Ovary (tissue), 9 donors: ENCODE data around the gene GRIK4. TPM values are rescaled to one million over a fixed set of nuclear protein-coding genes. Genes with fewer than 3 reads are reported as not detected.

Experiments
- DNase-seq, 5 donors: peaks; one replicate each; pipeline ENCODE4 v3.0.0-alpha.2; 2019 to 2020
- H3K27ac ChIP-seq, 2 donors: fragments of 200-600 bp; one replicate each; pipeline versions ENCODE4 v1.5.1 to v1.8.0; 2019 to 2022
- H3K27me3 ChIP-seq: fragments of 200-600 bp; one replicate; pipeline ENCODE4 v1.8.0; 2022
- H3K36me3 ChIP-seq: fragments of 200-600 bp; sonication (generic); one replicate; pipeline ENCODE4 v1.5.1; 2019
- H3K4me1 ChIP-seq: one replicate; pipeline ENCODE4 v1.8.1; 2013; ENCODE audit warnings: mild to moderate bottlenecking, moderate library complexity; ENCODE audit not compliant: insufficient read depth
- H3K4me3 ChIP-seq: fragments of 200-600 bp; sonication (generic); one replicate; pipeline ENCODE4 v1.5.1; 2017
- H3K9me3 ChIP-seq, 2 donors: fragments of 200-600 bp in 1 of 2; sonication (generic) in 1 of 2; one replicate each; pipeline versions ENCODE4 v1.5.1 to v1.8.1; 2013 to 2019; ENCODE audit warnings: mild to moderate bottlenecking in 1 of 2, moderate library complexity in 1 of 2
- EP300 ChIP-seq: sonication (generic); formaldehyde crosslinking; IDR thresholded peaks from one replicate; pipeline ENCODE4 v1.6.1; 2017; ENCODE audit warnings: antibody characterized with exemption
- POLR2A ChIP-seq: fragments of 450-650 bp; IDR thresholded peaks from one replicate; pipeline ENCODE4 v1.6.1; 2017; ENCODE audit warnings: antibody characterized with exemption, mild to moderate bottlenecking, moderate library complexity
- WGBS, 3 donors: extraction: QIAGEN DNeasy Blood & Tissue Kit in 1 of 3; methylation state at CpG; one replicate each; pipeline versions ENCODE4 v1.1.5 to v1.1.7; 2013 to 2017; 5-methylcytosine and 5-hydroxymethylcytosine counted together
- intact Hi-C, 4 donors: fragments of 100-400 bp; cut with DNase I; formaldehyde crosslinking; loops; one replicate each; pipeline versions ENCODE4 v1.11.0 to v1.15.1; 2022 to 2023
- polyA plus RNA-seq, 2 donors: library from polyadenylated mRNA; stranded (reverse); fragments of 200-250 nt in 1 of 2; fragments of 350-450 nt in 1 of 2; fragmentation: Illumina TruSeq in 1 of 2; extraction: RNeasy Lipid Tissue Mini Kit (QIAGEN cat#74804) in 1 of 2; gene quantifications; one replicate each; pipeline ENCODE4 v1.2.3, GENCODE V29; 2013 to 2014
- total RNA-seq, 7 donors: library from RNA; depleted of rRNA in 2 of 7; stranded (reverse); fragments of >200 nt in 2 of 7; fragmentation: NEBNext Ultra II Directional in 3 of 7; extraction: Animal tissue kit (Norgen Biotek cat#: 25700) in 3 of 7; gene quantifications; one replicate each; pipeline versions ENCODE4 v1.1.0 to v1.2.4, GENCODE V29; 2016 to 2023
- TF ChIP-seq, protein P1 (sequence below), 3 donors: fragments of 450-650 bp in 2 of 3; fragments of 200-600 bp in 1 of 3; IDR thresholded peaks; one replicate each; pipeline versions ENCODE4 v1.5.1 to v1.8.0; 2016 to 2022; ENCODE audit warnings: antibody characterized with exemption in 3 of 3, mild to moderate bottlenecking in 1 of 3
- donor health status: DM: no; HTN: no; CAD: no; lungs with moderate emphysema.
- donor health status: DM: no; HTN: no; CAD: no.
- donor health status: Bipolar disorder and iron deficiency.
- donor health status: DM: yes; HTN: yes; CAD: no.
- donor health status: DM: no; HTN: no; CAD: no.
- donor health status: DM: yes; HTN: yes; CAD: no.

GRIK4 gene
- total and polyA plus RNA-seq, 9 donors: 1.3 to 13.4 (median 2.3) TPM

DNA sequence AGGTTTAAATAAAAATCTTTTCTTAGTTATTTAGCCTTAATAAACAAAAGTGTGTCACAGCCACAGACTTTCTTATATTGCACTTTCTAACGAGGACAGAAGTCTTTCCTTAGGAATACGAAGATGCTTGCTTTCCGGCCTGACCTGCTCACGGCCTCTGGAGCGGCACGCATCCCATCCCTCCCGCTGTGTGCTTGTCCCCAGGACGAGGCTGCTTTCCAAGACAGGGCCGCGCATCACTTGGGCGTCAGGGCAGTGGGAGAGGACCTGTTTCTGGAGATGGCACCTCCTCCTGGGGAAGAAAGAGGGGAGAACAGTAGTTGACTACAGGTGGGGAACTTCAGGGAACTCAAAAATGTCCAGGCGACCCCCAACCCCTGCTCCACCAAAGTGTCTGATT, 26.4 kb downstream of the GRIK4 start:
- intact Hi-C loops: no loop called here
- TF ChIP-seq EP300 (no peak), POLR2A (no peak)
- TF ChIP-seq, protein P1, sequence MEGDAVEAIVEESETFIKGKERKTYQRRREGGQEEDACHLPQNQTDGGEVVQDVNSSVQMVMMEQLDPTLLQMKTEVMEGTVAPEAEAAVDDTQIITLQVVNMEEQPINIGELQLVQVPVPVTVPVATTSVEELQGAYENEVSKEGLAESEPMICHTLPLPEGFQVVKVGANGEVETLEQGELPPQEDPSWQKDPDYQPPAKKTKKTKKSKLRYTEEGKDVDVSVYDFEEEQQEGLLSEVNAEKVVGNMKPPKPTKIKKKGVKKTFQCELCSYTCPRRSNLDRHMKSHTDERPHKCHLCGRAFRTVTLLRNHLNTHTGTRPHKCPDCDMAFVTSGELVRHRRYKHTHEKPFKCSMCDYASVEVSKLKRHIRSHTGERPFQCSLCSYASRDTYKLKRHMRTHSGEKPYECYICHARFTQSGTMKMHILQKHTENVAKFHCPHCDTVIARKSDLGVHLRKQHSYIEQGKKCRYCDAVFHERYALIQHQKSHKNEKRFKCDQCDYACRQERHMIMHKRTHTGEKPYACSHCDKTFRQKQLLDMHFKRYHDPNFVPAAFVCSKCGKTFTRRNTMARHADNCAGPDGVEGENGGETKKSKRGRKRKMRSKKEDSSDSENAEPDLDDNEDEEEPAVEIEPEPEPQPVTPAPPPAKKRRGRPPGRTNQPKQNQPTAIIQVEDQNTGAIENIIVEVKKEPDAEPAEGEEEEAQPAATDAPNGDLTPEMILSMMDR (IDR thresholded peaks at IDR 0.05): no peak
- H3K27me3 ChIP-seq: no peaks in the 10 kb centered on the region
- H3K27ac ChIP-seq: no peak overlapping the region
- H3K36me3 ChIP-seq: no peaks in the 10 kb centered on the region
- 96 to 97% (median 96%) methylated on average over 12 of the region's 12 CpGs for WGBS, 3 donors
- peaks cover under 1% of the 10 kb centered on the region for H3K4me1 ChIP-seq
- H3K9me3 ChIP-seq: no peaks in the 10 kb centered on the region
- DNase-seq: no peak
- no peak overlapping the region for H3K4me3 ChIP-seq

DNA sequence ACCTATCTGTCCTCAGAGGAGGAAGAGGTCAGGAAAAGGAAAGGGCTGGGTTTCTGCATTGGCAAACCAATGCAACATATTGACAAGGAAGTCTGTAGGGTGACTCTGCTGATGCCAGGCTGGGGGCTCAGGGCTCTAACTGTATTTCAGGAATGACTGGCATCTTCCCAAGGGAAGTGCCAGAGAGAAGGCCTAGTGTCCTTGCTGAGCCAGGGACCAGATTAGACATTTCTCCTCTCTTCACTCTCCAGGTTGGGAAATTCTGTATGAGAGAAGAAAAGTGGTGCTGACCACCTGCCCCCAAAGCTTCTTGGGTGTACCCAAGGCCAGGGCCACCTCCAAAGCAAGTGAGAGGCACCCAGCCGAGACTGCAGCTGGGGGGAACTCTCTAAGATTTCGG, 27.2 kb downstream of the GRIK4 start:
- Histone ChIP-seq H3K9me3 (no peaks in the 10 kb centered on the region), H3K36me3 (no peaks in the 10 kb centered on the region), H3K4me1 (no peaks in the 10 kb centered on the region), H3K27ac (no peak overlapping the region), H3K4me3 (no peak overlapping the region), H3K27me3 (no peaks in the 10 kb centered on the region)
- no peak for DNase-seq
- intact Hi-C loops: no loop called here
- WGBS, 3 donors: 90 to 100% (median 96%) methylated on average over 2 of the region's 2 CpGs
- TF ChIP-seq POLR2A (no peak), EP300 (no peak)
- TF ChIP-seq, protein P1 (IDR thresholded peaks at IDR 0.05): no peak

DNA sequence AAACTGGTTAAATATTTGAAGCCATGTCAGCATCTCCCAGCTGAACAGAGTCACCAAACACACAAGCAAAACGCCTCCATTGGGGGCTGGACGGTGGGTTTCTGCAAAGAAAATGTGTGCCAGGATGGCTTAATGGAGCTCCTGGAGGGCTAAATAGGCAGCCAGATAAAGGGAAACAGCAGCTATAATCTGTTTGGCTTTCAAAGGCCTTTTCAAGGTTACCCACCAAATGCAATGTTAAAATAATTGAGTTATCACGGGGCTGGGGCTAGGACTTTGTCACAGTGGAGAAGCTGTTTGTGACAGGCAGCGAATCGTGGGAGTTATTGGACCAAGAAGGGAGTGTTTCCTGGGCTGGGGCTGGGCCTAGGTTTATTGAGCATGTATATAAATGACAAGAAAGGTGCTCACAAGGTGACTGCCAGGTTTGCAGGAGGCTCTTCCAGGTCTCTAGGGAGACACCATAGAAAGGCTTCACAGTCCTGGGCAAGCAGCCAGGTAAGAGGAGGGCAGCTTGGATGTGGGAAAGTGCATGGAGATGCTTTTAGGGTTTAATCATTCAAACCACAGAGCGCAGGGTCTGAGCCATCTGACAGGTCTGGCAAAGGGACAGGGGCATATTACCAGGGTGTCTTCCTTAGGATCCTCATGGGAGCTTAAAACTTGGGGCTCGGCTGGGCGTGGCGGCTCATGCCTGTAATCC, 28.3 kb downstream of the GRIK4 start:
- 65 to 73% (median 68%) methylated on average over 9 of the region's 9 CpGs for WGBS, 3 donors
- TF ChIP-seq EP300: no peak
- no peak for TF ChIP-seq POLR2A
- TF ChIP-seq, protein P1 (IDR thresholded peaks at IDR 0.05): no peak
- Histone ChIP-seq H3K4me3 (no peak overlapping the region), H3K27me3 (no peaks in the 10 kb centered on the region), H3K4me1 (no peaks in the 10 kb centered on the region), H3K27ac (no peak overlapping the region), H3K9me3 (no peaks in the 10 kb centered on the region), H3K36me3 (no peaks in the 10 kb centered on the region)
- no peak for DNase-seq
- intact Hi-C loops: no loop called here

DNA sequence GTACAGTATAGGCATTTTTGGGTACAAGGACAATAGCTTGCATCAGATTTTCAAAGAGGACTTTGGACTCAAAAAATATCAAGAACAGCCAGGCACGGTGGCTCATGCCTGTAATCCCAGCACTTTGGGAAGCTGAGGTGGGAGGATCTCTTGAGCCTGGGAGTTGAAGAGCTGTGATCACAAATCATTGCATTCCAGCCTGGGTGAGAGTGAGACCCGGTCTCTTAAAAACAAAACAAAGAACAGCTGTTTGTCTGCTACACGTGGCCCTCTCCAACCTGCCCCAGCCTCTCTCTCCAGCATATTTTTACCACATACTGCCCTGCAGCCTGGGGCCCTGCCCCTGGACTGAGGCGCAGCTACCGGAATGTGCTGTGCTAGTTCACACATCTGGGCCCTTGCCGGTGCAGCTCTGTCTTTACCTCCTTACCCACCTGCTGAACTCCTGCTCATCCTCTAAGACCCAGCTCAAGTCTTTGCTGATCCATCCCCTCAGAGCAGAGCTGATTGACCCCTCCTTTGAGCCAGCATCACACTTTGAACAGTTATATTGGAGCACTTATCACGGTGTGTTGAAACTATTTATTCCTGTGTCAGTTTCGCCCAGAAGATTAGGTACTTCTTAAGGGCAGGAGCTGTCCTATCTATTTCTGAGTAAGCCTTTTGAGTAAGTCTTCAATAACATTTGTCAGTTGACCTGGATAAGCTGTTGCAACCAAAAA, 29.4 kb downstream of the GRIK4 start:
- H3K4me3 ChIP-seq: no peak overlapping the region
- no peaks in the 10 kb centered on the region for H3K9me3 ChIP-seq
- 19 to 27% (median 24%) methylated on average over 8 of the region's 8 CpGs for WGBS, 3 donors
- intact Hi-C loops: no loop called here
- no peak overlapping the region for H3K27ac ChIP-seq
- H3K27me3 ChIP-seq: no peaks in the 10 kb centered on the region
- TF ChIP-seq POLR2A (no peak), EP300 (no peak)
- TF ChIP-seq, protein P1 (IDR thresholded peaks at IDR 0.05): no peak
- H3K36me3 ChIP-seq: no peaks in the 10 kb centered on the region
- DNase-seq: no peak
- peaks cover 2% of the 10 kb centered on the region for H3K4me1 ChIP-seq
